GM18507 (cell line): ENCODE measurements around the gene DPH7.
"Not testable (repeated sequence)": the region's sequence is repeated elsewhere in the genome, so short reads cannot be mapped to it uniquely, and the experiment has no call there.

Experiments
- DNase-seq: peaks from one replicate; pipeline ENCODE4 v3.0.0; 2011; ENCODE audit warnings: low read depth; ENCODE audit not compliant: insufficient read length; ENCODE audit errors: extremely low spot score
- FAIRE-seq: peaks from 2 replicates; lab custom pipeline; 2011; peaks lifted over from hg19 to GRCh38; lab: Jason Lieb, UNC

DPH7 gene

DNA sequence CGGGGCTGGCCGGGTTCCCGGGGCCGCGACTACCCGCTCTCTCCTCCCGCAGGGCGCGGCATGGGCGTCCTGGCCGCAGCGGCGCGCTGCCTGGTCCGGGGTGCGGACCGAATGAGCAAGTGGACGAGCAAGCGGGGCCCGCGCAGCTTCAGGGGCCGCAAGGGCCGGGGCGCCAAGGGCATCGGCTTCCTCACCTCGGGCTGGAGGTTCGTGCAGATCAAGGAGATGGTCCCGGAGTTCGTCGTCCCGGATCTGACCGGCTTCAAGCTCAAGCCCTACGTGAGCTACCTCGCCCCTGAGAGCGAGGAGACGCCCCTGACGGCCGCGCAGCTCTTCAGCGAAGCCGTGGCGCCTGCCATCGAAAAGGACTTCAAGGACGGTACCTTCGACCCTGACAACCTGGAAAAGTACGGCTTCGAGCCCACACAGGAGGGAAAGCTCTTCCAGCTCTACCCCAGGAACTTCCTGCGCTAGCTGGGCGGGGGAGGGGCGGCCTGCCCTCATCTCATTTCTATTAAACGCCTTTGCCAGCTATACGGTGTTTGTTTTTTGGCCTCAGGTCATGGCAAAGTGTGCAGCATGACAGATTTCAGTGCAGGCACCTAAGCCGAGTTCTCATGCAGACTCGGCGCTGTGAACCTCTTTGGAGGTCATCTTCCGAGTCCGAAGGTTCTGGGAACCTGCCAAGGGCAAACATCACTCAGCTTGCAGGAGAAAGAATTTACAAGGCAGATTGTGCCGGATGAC is 26.5 kb downstream of the DPH7 start:
- DNase-seq (peak; percentile 18), FAIRE-seq (peak; percentile 12)

DNA sequence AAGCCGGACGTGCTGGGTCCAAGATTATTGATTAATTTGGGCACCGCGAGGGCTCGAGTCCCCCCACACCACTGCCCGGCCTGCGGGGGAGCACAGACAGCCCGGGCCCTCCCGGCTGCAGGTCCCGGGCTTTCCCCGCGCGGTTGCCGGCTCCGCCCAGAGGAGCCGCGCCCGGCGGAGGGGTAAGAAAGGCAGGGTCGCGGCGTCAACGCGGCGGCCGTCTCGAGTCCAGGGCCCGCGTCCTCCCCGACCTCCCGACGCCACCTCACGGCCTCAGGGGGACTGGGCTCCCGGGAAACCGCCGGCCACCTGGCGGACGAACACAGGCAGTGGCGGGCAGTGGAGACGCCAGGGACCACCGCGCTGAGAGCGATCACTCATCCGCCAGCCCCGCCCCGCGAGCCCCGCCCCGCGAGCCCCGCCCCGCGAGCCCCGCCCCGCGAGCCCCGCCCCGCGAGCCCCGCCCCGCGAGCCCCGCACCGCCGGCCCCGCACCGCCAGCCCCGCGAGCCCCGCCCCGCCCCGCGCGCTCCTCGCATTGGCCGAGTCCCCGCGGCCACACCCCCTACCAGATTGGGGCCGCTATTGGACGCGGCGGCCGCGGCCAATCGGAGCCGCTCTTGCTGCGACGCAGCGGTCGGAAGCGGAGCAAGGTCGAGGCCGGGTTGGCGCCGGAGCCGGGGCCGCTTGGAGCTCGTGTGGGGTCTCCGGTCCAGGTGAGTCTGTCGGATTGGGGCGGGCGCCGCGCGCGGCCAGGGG is 27.3 kb downstream of the DPH7 start, which contains the start of gene MRPL41:
Gene MRPL41 (plus strand): TSS at position 616 of the 758 bp plus-strand sequence. CDS start 203 bp downstream, outside the sequence.
- DNase-seq (peak; percentile 89), FAIRE-seq (peak; percentile 93)

DNA sequence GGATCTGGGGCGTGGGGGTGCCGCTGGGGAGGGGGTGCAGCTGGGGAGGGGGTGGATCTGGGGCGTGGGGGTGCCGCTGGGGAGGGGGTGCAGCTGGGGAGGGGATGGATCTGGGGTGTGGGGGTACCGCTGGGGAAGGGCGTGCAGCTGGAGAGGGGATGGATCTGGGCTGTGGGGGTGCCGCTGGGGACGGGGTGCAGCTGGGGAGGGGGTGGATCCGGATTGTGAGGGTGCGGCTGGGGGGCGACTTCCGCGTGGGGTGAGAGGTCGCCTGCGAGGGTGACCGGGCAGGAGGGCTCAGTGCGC is 27.8 kb downstream of the DPH7 start:
- not testable (repeated sequence) for FAIRE-seq

DNA sequence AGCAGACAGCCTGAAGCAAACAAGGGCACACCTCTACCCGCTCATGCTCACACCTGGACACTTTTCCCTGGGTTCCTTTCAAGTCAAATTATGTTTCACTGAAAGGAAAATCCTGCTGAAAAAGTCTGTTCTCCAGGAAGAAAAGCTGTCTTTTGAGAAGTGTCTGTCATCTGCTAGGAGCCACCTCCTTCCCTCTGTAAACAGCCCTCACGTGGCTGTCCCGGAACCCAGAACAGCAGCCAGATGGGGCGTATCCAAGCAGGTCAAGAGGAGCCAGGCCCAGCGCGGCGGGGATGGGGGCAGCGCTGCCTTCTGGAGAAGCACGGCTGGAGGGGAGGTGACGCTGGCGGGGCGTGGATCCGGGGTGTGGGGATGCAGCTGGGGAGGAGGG is 28.5 kb downstream of the DPH7 start, which contains the start of gene PNPLA7:
Gene PNPLA7 (minus strand): TSS at position 172 of the 391 bp plus-strand sequence. CDS start 205 bp downstream, outside the sequence.
- DNase-seq, result no peak

More for the DNA sequence above, 27.8 kb downstream of the DPH7 start:
- not testable (repeated sequence) for DNase-seq

DNA sequence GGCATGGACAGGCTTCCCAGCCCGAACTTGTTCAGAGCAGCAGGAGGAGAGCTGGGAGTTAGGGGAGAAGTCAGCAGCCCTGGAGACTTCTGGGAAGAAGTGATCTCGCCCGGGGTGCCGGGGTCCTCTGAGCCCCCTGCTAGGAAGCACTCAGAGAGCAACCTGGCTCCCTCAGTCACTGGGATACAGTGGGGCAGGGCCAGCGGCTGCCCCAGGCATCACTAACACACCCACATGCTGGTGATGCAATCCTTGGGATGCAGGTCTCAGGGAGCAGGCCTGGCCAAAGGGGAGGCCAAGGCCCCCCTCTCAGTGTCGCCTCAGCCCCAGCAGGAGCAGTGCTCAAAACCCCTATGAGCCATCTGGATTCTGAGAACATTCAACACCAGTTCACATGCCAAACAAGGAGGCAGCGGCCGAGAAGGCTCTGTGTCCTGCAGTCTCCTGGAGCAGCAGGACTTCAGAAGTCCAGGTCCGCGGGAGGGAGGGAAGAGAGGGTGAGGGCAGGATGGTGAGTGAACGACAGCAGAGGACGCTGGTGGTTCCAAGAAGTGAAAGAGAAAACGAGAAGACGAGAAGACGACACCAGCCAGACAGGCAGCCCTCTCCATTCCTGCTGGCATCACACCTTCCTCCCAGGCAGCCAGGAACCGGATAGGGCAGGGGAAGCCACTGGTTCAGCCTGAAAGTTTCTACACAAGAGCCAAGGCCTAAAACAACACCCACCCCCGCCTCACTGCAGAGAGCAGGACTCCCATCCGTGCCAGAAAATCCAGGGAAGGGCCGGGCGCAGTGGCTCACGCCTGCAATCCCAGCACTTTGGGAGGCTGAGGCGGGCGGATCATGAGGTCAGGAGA is 30.8 kb downstream of the DPH7 start:
- no peak for DNase-seq
- FAIRE-seq, result no peak

More for the DNA sequence above, 28.5 kb downstream of the DPH7 start, which contains the start of gene PNPLA7:
- peak; percentile 68 for FAIRE-seq

- FAIRE-seq, result no peak
These were observed 33.6 kb downstream of the DPH7 start for GRCh38 chr9:137545123-137545522.

DNA sequence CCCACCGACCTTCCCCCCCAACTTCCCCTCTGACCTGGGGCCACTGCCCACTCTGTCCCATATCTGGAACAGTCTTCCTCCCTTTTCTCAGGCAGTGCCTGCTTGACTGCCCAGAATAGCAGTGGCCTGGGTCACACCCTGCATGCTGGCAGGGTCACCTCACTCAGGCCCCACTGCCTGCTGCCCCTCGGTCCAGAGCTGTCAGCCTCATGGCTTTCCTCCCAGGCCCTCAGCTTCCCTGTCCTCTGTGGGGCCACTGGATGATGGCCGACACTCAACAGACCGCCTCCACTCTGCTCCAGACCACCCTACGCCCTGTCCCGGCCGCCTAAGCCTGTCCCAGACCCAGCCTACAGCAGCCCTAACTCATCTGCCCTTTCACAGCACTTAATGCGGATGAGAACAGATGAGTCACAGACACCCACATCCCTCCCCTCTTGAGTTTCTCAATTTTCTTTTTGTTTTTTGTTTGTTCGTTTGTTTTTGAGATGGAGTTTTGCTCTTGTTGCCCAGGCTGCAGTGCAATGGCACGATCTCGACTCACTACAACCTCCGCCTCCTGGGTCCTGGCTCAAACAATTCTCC is 34.5 kb downstream of the DPH7 start:
- FAIRE-seq, result no peak
- no peak for DNase-seq

More at GRCh38 chr9:137545123-137545522, 33.6 kb downstream of the DPH7 start:
- DNase-seq, result no peak

- no peak for DNase-seq
- no peak for FAIRE-seq
These were observed 35.3 kb downstream of the DPH7 start for GRCh38 chr9:137543237-137543963.

DNA sequence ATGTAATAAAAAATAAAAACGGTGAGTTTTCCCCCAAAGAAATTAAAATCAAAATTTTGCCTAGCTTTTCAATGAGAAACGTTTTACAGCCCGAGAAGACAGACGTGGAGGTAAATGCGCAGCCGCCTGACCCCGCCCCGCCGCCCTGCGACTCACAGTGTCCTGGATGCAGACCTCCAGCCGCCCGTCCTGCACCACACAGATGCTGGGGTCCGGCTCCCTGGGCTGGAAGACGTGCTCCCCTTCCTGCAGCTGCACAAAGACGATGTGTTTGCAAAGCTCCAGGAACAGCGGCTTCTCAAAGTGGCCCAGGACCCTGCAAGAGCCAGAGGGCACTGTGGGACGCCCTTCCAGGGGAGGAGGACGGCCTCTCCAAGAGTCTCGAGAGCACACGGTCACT is 36.2 kb downstream of the DPH7 start:
- DNase-seq (no peak), FAIRE-seq (no peak)

GRCh38 chr9:137540536-137540935 is 38.2 kb downstream of the DPH7 start:
- FAIRE-seq, result no peak
- no peak for DNase-seq

DNA sequence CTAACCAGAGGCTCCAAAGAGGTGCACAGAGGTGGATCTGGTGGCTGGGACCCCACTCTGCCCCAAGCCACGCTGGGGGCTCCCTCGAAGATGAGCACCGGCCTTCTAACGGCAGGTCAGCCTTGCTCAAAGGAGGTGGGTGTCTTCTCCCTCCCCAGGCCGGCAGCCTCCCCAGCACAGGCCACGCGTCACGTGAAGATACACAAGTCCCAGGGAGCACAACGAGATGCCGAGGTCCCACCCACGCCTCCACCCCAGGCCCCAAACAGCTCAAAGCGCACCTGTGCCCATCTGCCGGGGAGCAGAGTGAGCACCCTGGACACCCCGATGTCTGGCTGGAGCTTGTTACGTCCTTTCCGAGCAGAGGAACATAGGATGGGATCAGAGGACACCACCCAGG is 40.7 kb downstream of the DPH7 start:
- DNase-seq (no peak), FAIRE-seq (no peak)

GRCh38 chr9:137536594-137537131 is 42.1 kb downstream of the DPH7 start:
- not testable (repeated sequence) for DNase-seq, FAIRE-seq

DNA sequence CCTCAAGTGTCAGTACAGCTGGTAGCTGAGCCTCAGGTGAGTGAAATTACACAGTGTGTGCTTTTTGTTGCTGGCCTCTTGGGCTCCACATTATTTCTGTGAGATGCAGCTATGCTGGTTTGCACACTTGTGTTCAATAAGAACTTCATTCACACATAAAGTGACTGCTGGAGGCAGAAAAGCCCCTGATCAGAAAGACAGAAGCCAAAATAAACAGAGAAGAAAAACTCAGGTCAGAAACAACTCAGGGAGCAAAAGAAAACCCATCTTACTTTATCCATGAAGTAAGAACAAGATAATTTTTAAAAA is 43.7 kb downstream of the DPH7 start:
- no peak for DNase-seq
- no peak for FAIRE-seq

DNA sequence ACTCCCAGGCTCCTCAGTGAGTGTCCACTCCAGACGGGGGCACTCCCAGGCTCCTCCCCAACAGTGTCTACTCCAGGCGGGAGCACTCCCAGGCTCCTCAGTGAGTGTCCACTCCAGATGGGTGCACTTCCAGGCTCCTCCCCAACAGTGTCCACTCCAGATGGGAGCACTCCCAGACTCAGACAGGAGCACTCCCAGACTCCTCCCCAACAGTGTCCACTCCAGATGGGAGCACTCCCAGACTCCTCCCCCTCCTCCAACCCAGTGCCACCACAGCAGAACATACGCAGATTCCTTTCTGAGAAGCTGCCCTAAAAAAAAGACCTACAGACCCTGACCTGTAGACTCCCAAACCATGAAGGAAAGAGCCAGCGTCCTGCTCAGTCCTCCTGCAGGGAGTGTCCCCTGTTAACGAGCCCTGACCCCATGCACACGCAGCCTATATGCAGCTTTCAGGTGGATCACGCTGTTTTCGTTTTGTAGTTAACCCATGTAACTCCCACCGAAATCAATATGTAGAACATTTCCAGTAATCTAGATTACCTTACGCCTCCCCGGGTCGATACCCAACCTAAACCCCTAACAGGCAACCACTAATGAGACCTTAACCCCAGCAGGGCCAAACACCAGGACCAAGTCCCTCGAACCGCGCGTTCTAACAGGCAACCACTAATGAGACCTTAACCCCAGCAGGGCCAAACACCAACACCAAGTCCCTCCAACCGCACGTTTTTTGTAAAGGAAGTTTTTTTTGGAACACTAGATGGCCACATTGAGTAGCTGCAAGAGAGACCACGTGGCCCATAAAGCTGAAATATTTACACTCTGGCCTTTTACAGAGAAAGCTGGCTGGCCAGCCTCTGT is 44.2 kb downstream of the DPH7 start:
- FAIRE-seq (peak; percentile 62), DNase-seq (peak; percentile 22)

- FAIRE-seq, DNase-seq: not testable (repeated sequence)
These were observed 45.7 kb downstream of the DPH7 start for GRCh38 chr9:137532891-137533468.

GRCh38 chr9:137531099-137531765 is 47.5 kb downstream of the DPH7 start:
- DNase-seq (no peak), FAIRE-seq (no peak)

GRCh38 chr9:137530331-137530730 is 48.4 kb downstream of the DPH7 start:
- DNase-seq, result no peak
- FAIRE-seq, result no peak
